Neural cell (in vitro differentiated cells): ENCODE data around the gene CRHR1. TPM values are rescaled to one million over a fixed set of nuclear protein-coding genes. Genes with fewer than 3 reads are reported as not detected.

Experiments
- H2AFZ ChIP-seq: fragments of 200-600, 300-800 bp; sonication (generic), shearing (Covaris generic); 2 replicates; pipeline ENCODE4 v1.6.0; 2014; ENCODE audit warnings: low read depth, mild to moderate bottlenecking, antibody characterized with exemption, low read length, moderate library complexity
- H3F3A ChIP-seq: fragments of 200-600 bp; shearing (Covaris generic); 2 replicates; pipeline ENCODE4 v1.6.1; 2016; ENCODE audit warnings: mild to moderate bottlenecking, moderate library complexity, mixed read lengths, antibody characterized with exemption, low read length; ENCODE audit not compliant: insufficient read depth, poor library complexity, severe bottlenecking
- H3K27ac ChIP-seq: fragments of 200-600, 300-800 bp; sonication (generic), shearing (Covaris generic); 2 replicates; pipeline ENCODE4 v1.5.1; 2014; ENCODE audit warnings: mild to moderate bottlenecking, low read length, moderate library complexity
- H3K27me3 ChIP-seq: fragments of 300-800, 200-600 bp; sonication (generic), shearing (Covaris generic); 2 replicates; pipeline ENCODE4 v1.6.0; 2014; ENCODE audit warnings: mild to moderate bottlenecking, low read depth, low read length, moderate library complexity; ENCODE audit not compliant: insufficient read depth
- H3K36me3 ChIP-seq: fragments of 300-800, 200-600 bp; sonication (generic), shearing (Covaris generic); 2 replicates; pipeline ENCODE4 v1.5.1; 2014; ENCODE audit warnings: mild to moderate bottlenecking, antibody characterized with exemption, low read length, moderate library complexity; ENCODE audit not compliant: insufficient read depth
- H3K4me2 ChIP-seq: fragments of 300-800, 200-600 bp; sonication (generic), shearing (Covaris generic); 2 replicates; pipeline ENCODE4 v1.6.0; 2014; ENCODE audit warnings: mild to moderate bottlenecking, low read length
- H3K4me3 ChIP-seq: fragments of 300-800, 200-600 bp; sonication (generic), shearing (Covaris generic); 2 replicates; pipeline ENCODE4 v1.5.1; 2014; ENCODE audit warnings: mild to moderate bottlenecking, low read length, moderate library complexity
- H3K79me2 ChIP-seq: fragments of 200-600 bp; shearing (Covaris generic); replicated peaks from 2 replicates; pipeline ENCODE4 v1.6.0; 2014; ENCODE audit warnings: mild to moderate bottlenecking, low read length, moderate library complexity; ENCODE audit not compliant: insufficient read depth
- H3K9ac ChIP-seq: fragments of 300-800, 200-600 bp; sonication (generic), shearing (Covaris generic); 2 replicates; pipeline ENCODE4 v1.6.1; 2016; ENCODE audit warnings: mild to moderate bottlenecking, low read length, mixed read lengths
- H3K9me2 ChIP-seq: fragments of 200-600 bp; shearing (Covaris generic); 2 replicates; pipeline ENCODE4 v1.6.1; 2016; ENCODE audit warnings: mild to moderate bottlenecking, low read length, mixed read lengths; ENCODE audit not compliant: insufficient read depth
- H3K9me3 ChIP-seq: fragments of 200-600, 300-800 bp; sonication (generic), shearing (Covaris generic); 2 replicates; pipeline ENCODE4 v1.6.1; 2016; ENCODE audit warnings: mild to moderate bottlenecking, mixed run types, low read length, moderate library complexity, mixed read lengths
- H4K20me1 ChIP-seq: fragments of 200-600 bp; shearing (Covaris generic); 2 replicates; pipeline ENCODE4 v1.6.1; 2016; ENCODE audit warnings: mild to moderate bottlenecking, mixed run types; ENCODE audit not compliant: insufficient read depth
- CTCF ChIP-seq: fragments of 450-650 bp; IDR thresholded peaks from 2 replicates; pipeline ENCODE4 v1.5.1; 2014; ENCODE audit warnings: antibody characterized with exemption, mild to moderate bottlenecking, moderate library complexity; ENCODE audit not compliant: poor library complexity, severe bottlenecking
- EP300 ChIP-seq: fragments of 450-650 bp; conservative IDR thresholded peaks from 2 replicates; pipeline ENCODE4 v1.6.1; 2014; ENCODE audit warnings: antibody characterized with exemption, mild to moderate bottlenecking, moderate library complexity; ENCODE audit not compliant: poor library complexity, severe bottlenecking
- EZH2 ChIP-seq: fragments of 200-600, 300-800 bp; shearing (Covaris generic), sonication (generic); IDR thresholded peaks from 2 replicates; pipeline ENCODE4 v1.6.1; 2014; ENCODE audit warnings: antibody characterized with exemption, low read length, borderline replicate concordance, mild to moderate bottlenecking; ENCODE audit not compliant: insufficient read depth, poor library complexity, severe bottlenecking
- MXI1 ChIP-seq: fragments of 450-650 bp; conservative IDR thresholded peaks from 2 replicates; pipeline ENCODE4 v1.6.1; 2014; ENCODE audit warnings: antibody characterized with exemption, mild to moderate bottlenecking; ENCODE audit not compliant: poor library complexity, severe bottlenecking
- POLR2AphosphoS5 ChIP-seq: IDR thresholded peaks from 2 replicates; pipeline ENCODE4 v1.6.1; 2012
- RAD21 ChIP-seq: fragments of 450-650 bp; conservative IDR thresholded peaks from 2 replicates; pipeline ENCODE4 v1.6.1; 2014; ENCODE audit warnings: antibody characterized with exemption, mild to moderate bottlenecking, moderate library complexity
- REST ChIP-seq: IDR thresholded peaks from 2 replicates; pipeline ENCODE4 v1.6.1; 2012; ENCODE audit warnings: borderline replicate concordance
- SMC3 ChIP-seq: fragments of 450-650 bp; conservative IDR thresholded peaks from 2 replicates; pipeline ENCODE4 v1.6.1; 2014; ENCODE audit warnings: antibody characterized with exemption, mild to moderate bottlenecking, moderate library complexity; ENCODE audit not compliant: poor library complexity
- TAF1 ChIP-seq: IDR thresholded peaks from 2 replicates; pipeline ENCODE4 v1.6.1; 2012; ENCODE audit warnings: low read depth
- polyA plus RNA-seq: library from polyadenylated mRNA; depleted of rRNA; stranded (reverse); fragments of >200 nt; gene quantifications from 2 replicates; pipeline ENCODE4 v1.2.3, GENCODE V29; 2014

Gene CRHR1
- polyA plus RNA-seq, 1 donor from 2014 or later: 4.5 TPM

GRCh38 chr17:45812102-45812501 lies 28.0 kb downstream of the CRHR1 start:
- Histone ChIP-seq H3K9ac (no peak overlapping the region), H3K4me3 (no peak overlapping the region), H3K9me2 (no peaks in the 10 kb centered on the region), H3K27ac (no peak overlapping the region), H3K36me3 (no peaks in the 10 kb centered on the region), H3K4me2 (no peak overlapping the region), H3F3A (no peaks in the 10 kb centered on the region), H3K79me2 (no peaks in the 10 kb centered on the region), H2AFZ (no peak overlapping the region), H3K27me3 (no peaks in the 10 kb centered on the region), H3K9me3 (no peaks in the 10 kb centered on the region), H4K20me1 (no peaks in the 10 kb centered on the region)
- TF ChIP-seq POLR2AphosphoS5 (no peak), TAF1 (no peak), CTCF (no peak), REST (no peak), SMC3 (no peak), EZH2 (no peak), MXI1 (no peak), EP300 (no peak), RAD21 (no peak)

DNA sequence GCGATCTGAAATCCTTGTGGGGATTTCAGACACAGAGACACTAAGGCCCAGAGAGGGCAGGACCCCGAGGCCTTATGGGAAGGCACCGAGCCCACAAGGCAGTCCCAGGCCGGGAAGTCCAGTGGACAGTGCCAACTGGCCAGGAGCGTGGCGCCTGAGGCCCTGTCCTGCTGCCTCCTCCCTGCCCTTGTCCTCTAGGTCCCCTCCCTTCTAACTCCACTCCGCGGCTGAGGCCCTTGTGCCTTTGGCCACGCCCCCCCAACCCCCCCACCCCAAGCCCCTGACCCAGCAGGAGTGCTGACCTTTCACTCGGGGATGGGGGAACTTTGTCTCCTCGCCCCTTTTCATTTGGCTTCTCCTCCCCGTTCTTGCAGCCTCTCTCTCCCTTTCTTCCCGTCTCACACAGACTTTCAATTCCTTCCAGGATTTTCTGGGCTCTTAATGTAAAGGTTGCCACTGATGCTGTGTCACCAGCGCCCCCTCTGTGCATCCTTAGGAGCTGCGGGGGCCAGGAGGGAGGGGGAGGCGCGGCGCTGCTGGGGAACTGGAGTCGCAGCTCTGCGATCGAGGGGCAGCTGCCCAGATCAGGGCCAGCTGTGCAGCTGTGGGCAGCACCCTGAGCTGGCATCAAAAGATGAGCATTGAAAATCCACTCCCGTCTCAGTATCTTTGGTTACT lies 29.1 kb downstream of the CRHR1 start:
- no peak overlapping the region for H3K27ac ChIP-seq
- H4K20me1 ChIP-seq: no peaks in the 10 kb centered on the region
- no peak overlapping the region for H3K4me2 ChIP-seq
- no peak overlapping the region for H3K9ac ChIP-seq
- no peaks in the 10 kb centered on the region for H3K9me3 ChIP-seq
- H3K79me2 ChIP-seq: no peaks in the 10 kb centered on the region
- no peak overlapping the region for H3K4me3 ChIP-seq
- H2AFZ ChIP-seq: no peak overlapping the region
- H3K9me2 ChIP-seq: no peaks in the 10 kb centered on the region
- H3F3A ChIP-seq: no peaks in the 10 kb centered on the region
- TF ChIP-seq CTCF (peak; percentile 59), MXI1 (no peak), RAD21 (peak; percentile 44), SMC3 (peak; percentile 18), POLR2AphosphoS5 (no peak)
- H3K36me3 ChIP-seq: no peaks in the 10 kb centered on the region
- no peaks in the 10 kb centered on the region for H3K27me3 ChIP-seq
